ENCODE measurements around the gene TEAD3.

The TEAD3 gene

GRCh38 chr6:35512006-35512405 is 15.1 kb upstream of the TEAD3 start:
- DNase-seq = no peak

GRCh38 chr6:35511562-35511941 is 14.7 kb upstream of the TEAD3 start:
- no peak for DNase-seq

GRCh38 chr6:35510916-35511561 is 14.2 kb upstream of the TEAD3 start:
- DNase-seq = no peak

GRCh38 chr6:35508542-35508941 is 11.7 kb upstream of the TEAD3 start:
- no peak for DNase-seq

GRCh38 chr6:35508027-35508426 is 11.1 kb upstream of the TEAD3 start:
- DNase-seq = no peak

- DNase-seq = no peak
Observed at GRCh38 chr6:35507221-35507620, 10.3 kb upstream of the TEAD3 start.

- no peak for DNase-seq
Observed at GRCh38 chr6:35506536-35506935, 9.7 kb upstream of the TEAD3 start.

- DNase-seq = no peak
Observed at GRCh38 chr6:35505999-35506412, 9.1 kb upstream of the TEAD3 start.

- no peak for DNase-seq
Observed at GRCh38 chr6:35503534-35503933, 6.7 kb upstream of the TEAD3 start.

- no peak for DNase-seq
Observed at GRCh38 chr6:35501784-35502183, 4.9 kb upstream of the TEAD3 start.

- no peak for DNase-seq
Observed at GRCh38 chr6:35500782-35501181, 3.9 kb upstream of the TEAD3 start.

- DNase-seq = no peak
Observed at GRCh38 chr6:35499372-35499771, 2.5 kb upstream of the TEAD3 start.

GRCh38 chr6:35498422-35499067 is 1.7 kb upstream of the TEAD3 start:
- no peak for DNase-seq

- DNase-seq = peak; percentile 33 to 46
Observed at GRCh38 chr6:35497571-35498421, 917 bp upstream of the TEAD3 start.

- no peak for DNase-seq
Observed at GRCh38 chr6:35496036-35496840, 641 bp downstream of the TEAD3 start.

- no peak for DNase-seq
Observed at GRCh38 chr6:35495258-35496035, 1.4 kb downstream of the TEAD3 start.

GRCh38 chr6:35494161-35494563 is 2.7 kb downstream of the TEAD3 start:
- peak in 1 of 2 donors; percentile 21 for DNase-seq

- DNase-seq = no peak
Observed at GRCh38 chr6:35493307-35493983, 3.4 kb downstream of the TEAD3 start.

GRCh38 chr6:35492974-35493284 is 4.0 kb downstream of the TEAD3 start:
- no peak for DNase-seq

- no peak for DNase-seq
Observed at GRCh38 chr6:35492258-35492973, 4.5 kb downstream of the TEAD3 start.
